T-helper 22 cell (primary cell): ENCODE measurements around the gene STRN.
"Not testable (repeated sequence)": the region's sequence is repeated elsewhere in the genome, so short reads cannot be mapped to it uniquely, and the experiment has no call there.

ENCODE experiments used
- DNase-seq: peaks from one replicate; pipeline ENCODE4 v3.0.0-alpha.2; 2020; ENCODE audit warnings: low read depth

STRN gene

DNA sequence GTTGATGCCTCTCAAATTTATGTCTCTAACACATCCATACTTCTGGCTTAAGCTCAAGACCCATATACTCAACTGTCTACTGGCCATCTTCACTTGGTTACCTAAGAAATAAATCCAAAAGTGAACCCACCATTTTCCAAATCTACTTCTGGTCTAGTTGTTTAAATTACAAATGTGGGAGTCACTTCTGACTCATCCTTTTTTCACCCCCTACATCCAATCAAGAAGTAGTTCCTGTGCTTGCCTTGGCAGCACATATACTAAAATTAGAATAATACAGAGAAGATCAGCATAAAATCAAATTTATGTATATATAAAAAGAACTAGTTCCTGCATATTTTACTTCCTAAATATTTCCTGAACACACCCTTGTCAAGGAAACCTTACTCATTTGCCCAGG, 53.6 kb downstream of the STRN start:
- no peak for DNase-seq

DNA sequence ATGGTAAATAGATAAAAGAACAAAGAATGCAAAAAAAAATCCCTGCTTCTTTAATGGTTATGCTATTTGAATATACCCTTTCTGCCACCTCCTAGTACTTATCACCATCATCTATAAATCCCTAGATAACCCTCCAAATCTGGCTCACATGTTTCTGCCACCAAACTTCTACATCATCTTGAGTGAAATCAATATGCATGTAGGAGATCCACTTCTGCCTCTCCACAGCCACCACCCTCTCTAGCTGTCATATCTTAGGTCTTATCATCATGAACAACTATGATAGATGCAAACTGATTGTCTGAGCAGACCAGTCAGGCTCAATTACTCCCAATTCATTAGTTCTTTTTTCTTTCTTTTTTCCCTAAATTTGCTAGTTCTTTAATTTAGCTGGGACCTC, 55.3 kb downstream of the STRN start:
- no peak for DNase-seq

DNA sequence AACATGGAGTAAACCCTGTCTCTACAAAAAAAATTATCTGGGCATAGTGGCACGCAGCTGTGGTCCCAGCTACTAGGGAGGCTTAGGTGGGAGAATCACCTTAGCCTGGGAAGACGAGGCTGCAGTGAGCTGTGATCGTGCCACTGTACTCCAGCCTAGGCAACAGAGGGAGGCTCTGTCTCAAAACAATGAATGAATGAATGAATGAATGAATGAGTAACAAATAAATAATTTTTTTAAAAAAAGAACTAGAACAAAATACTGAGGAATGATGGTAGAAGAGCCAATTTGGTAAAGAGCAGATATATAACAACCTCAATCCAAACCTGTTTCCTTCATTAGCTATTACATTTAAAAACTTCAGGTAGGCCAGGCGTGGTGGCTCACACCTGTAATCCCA, 60.1 kb downstream of the STRN start:
- DNase-seq: no peak

DNA sequence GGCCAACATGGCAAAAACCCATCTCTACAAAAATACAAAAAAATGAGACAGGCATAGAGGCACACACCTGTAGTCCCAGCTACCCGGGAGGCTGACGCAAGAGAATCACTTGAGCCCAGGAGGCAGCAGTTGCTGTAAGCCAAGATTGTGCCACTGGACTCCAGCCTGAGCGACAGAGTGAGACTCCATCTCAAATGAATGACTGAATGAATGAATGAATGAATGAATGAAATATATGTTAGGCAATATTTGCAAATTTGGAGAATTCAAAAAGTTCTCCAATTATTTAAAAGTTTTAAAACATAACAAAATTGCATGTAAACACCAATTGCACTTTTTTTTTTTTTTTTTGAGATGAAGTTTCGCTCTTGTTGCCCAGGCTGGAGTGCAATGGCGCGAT, 61.7 kb downstream of the STRN start:
- DNase-seq: no peak

DNA sequence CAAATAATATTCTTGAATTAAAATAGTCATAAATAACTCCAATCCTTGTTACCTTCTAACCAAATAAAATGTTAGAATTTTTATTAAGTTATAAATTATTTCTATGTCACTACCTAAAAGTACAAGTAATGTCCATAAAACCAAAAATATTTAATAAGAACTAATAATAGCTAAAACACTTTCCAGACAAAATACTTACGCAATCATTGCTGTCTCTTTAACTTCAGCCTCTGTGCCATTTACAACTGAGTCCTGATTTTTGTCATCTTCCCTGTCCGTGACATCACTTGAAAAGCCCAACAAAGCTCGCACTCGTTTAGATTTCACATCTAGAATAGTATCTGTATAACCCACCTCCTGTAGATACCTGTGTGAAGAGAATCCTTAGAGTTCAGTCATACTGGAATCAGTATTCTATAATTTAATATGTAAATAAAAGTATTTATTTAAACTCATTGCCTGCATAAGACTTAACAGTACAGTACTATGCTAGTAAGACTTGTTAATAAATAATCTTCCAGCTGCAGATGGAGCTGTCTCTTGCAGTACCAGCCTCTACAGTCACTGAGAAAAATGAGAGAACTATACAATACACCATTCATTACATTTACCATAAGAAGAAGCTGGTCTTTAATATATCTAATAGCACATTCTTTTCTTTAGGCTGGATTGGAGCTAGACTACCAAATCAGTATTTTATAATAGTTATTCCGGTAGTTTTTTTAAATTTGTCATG, 63.8 kb downstream of the STRN start:
- no peak for DNase-seq

DNA sequence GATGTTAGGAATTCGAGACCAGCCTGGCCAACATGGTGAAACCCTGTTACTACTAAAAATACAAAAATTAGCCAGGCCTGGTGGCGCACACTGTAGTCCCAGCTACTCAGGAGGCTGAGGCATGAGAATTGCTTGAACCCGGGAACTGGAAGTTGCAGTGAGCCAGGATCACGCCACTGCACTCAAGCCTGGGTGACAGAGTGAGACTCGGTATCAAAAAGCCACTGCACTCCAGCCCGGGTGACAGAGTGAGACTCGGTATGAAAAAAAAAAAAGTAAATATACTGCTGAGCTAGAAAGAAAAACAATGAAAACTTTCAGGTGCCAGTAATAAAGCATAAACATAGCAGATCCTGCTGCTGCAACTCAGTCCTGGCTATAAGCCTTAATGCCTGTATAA, 73.5 kb downstream of the STRN start:
- no peak for DNase-seq

DNA sequence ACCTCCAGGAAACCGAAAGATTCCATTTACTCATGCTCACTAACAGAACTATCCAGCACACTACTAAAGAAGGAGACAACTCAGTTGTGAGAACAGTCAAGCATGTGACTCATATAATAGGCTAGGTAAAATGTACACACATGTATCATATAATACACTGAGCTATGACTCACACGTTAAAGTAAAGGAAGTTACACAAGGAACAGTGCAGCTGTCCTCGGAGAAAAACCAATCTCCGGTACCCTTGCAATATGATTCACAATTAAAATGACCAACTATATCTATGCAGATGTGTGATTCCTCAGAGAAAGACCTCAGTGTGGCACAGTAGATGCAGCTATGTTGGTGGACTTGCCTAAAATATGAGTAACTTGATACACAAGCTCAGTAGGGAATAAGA, 76.5 kb downstream of the STRN start:
- no peak for DNase-seq

DNA sequence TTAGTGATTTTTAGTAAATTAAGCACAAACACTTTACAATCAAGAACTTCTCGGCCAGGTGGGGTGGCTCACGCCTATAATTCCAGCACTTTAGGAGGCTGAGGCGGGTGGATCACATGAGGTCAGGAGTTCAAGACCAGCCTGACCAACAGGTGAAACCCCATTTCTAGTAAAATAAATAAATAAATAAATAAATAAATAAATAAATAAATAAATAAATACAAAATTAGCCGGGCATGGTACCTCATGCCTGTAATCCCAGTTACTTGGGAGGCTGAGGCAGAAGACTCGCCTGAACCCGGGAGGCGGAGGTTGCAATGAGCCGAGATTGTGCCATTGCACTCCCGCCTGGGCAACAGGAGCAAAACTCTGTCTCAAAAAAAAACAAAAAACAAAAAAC, 79.2 kb downstream of the STRN start:
- DNase-seq: not testable (repeated sequence)

DNA sequence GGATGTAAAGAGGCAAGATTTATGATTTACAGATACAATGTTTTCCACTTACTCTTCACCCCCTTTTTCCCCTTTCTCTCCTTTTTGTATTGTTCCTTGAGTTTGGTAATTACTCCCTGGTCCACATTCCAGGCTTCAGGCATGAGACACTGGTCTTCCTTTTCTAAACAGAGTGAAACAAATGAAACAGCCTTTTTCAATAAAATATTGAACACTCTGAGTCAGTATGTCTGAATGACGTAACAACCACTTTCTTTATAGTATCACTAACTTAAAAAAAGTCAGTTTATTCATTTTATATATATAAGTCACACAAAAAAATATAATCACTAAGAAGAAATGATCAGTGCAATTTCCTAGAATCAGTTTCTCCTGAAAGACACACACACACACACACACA, 79.7 kb downstream of the STRN start:
- DNase-seq: no peak

DNA sequence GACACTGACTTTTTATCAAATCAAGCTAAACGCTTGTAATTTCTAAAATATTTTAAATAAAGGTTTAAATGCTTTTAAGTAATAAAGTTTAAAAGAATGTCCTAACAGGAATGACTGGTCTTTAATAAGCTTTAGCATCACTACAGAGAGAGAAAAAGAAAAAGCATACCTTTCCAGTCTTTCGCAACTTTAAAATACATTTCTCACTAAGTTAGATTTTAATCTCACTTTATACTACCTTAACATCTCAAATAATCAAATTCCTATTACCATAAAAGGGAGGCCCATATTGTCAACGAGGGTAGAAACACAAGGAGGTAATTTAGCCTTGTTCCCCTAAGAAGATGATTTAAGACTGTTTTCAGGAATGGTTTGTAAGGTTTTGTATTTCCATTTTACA, 80.7 kb downstream of the STRN start:
- DNase-seq: no peak

DNA sequence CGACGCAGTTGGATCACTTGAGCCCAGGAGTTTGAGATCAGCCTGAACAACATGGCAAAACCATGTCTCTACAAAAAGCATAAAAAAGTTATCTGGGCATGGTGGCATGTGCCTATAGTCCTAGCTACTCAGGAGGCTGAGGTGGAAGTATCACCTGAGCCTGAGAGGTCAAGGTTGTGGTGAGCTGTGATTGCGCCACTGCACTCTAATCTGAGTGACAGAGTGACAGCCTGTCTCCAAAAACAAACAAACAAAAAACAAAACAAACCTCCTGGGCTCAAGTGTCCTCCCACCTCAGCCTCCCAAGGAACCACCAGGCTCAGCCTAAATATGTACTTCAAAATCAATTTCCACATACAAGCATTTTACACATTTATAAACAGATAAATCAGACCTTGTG, 83.8 kb downstream of the STRN start:
- no peak for DNase-seq

DNA sequence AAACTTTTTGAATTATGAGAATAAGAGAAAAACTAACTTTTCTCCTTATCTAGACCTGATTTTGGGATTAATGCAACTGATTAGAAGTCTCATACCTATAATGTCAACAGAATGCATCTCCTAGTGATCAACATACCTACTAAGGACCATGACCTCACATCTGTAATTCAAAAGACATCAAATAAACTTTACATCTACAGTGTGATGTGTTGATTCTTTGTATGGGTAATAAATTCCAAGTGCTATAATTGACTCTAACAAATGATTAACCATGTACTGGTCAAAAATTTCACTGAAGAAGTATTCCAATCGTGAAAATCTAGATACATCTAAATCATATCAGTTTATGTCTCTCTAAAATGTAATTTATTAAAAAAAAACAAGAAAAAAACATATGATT, 84.5 kb downstream of the STRN start:
- DNase-seq: no peak

DNA sequence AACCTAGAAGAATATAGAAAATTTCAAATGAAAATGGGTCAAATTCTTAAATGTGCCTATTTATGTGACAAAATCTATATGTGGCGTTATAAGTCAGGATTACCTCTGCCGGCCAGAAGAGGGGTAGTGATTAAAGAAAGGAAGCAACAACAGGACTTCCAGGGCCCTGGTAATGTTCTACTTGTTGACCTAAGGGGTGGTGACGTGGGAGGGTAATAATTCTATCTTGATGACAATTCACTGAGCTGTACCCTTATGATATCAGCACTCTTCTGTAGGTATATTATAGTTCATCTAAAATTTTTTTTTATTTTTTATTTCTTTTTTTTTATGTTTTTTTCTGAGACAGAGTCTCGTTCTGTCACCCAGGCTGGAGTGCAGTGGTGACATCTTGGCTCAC, 87.9 kb downstream of the STRN start:
- no peak for DNase-seq

DNA sequence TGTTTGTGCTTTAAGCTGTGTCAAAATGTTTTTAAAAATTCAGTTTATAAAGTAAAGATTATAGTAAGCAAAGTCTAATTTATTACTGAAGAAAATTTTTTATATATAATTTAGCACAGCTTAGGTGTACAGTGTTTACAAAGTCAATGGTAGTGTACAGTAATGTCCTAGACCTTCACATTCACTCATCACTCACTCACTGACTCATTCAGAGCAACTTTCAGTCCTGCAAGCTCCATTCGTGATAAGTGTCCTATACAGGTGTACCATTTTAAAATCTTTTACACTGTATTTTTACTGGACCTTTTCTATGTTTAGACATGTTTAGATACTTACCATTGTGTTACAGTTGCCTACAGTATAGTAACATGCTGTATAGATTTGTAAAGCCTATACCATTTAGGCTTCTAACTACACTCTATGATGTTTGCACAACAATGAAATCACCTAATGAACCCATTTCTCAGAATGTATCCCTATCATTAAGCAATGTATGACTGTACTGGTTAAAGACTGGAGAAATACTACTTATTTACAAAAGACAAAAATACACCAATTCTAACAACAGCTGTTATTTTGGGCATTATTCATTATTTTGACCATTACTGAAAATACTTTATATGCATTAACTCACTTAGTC, 95.1 kb downstream of the STRN start:
- DNase-seq: no peak

DNA sequence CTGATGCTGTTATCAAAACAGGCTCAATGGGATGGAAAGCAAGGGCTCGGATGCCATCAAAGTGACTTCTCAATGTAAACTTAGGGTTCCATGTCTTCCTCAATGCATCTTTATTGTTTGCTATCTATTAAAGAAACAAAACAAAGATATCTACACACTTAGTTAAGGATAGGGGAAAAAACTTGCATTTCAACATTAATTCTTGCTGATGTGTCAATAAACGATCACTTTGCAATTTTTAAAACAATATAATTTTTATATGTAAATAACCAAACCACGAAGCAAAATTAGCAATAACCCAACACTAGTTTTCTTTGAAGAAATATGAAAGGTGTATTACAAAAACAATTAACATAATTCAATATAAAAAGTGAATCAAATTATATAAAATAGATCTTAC, 96.7 kb downstream of the STRN start:
- DNase-seq: no peak

DNA sequence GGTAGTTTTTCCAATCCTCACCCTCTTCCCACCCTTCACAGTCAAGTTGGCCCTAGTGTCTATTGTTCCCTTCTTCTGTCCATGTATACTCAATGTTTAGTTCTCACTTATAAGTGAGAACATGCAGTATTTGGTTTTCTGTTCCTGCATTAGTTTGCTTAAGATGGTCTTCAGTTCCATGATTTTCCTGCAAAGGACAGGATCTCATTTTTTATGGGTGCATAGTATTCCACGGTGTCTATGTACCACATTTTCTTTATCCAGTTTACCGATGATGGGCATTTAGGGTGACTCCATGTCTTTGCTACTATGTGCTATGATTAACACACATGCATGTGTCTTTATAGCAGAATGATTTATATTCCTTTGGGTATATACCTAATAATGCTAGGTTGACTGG, 104.4 kb downstream of the STRN start:
- no peak for DNase-seq

DNA sequence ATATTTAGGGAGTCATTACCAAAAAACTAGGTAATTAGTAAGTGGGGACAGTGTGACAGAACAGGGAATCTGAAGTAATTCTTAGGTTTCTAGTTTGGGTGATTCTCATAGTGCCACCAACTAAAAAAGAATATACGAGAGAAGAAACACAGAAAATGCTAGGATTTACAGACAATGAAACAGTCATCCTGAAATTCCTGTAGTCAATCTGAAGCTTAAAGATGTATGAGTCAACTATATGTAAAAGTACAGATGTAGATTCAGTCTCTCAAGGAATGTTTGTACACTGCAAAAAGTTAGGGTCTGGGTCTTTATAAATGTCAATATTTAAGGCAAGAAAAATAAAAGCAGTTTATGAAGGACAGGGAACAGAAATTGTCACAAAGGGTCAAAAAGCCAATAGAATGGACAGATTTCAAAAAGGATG, 107.0 kb downstream of the STRN start:
- no peak for DNase-seq

DNA sequence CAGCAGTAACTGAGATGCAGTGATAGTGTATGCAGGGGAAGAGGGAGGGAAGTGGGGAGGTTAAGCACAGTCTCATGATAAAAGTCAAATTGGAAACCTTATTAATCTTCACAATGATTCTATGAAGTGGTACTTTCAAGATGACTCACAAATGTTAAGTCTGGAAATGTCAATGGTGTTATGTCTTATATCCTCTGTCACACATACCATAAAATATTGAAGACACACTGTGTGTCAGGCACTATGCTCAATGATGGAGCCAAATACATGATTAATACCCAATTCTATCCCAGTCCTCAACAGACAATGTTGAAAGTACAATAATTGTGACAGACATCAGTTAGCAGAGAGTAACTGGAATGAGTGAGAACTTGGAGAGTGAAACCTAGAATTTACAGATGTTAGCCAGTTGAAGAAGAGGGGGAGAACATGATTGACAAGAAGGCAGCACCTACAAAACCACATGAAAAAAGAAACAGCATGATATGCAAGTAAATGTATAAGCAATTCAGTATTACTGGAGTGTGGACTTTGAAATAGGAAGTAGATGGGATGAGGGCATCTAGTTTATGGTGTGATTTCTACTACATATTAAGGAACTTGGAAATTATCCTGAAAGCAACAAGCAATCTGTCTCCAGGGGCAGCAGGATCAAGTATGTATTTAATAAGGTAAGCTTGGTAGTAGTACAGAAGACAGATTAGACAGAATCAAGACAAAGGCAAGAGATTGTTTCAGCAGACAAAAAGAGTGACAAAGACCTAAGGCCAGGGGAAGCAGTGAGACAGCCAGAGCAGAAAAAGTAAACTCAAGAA, 107.6 kb downstream of the STRN start:
- DNase-seq: no peak

DNA sequence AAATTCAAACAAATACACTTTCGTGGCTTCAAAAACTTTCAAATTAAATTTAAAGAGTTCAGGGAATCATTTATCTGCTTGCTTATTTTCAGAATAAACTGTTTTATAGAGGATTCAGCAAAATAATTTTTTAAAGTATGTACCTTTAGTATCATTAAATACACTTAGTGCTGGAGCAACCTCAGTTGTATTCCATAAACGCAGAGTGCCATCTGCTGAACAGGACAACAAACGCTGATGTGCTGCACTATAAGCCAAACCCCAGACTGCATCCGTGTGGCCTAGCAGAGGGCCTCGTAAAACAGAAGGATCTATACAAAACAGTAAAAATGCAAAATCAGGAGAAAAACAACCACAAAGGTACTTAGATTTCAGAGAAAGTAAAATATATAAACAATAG, 108.6 kb downstream of the STRN start:
- no peak for DNase-seq

DNA sequence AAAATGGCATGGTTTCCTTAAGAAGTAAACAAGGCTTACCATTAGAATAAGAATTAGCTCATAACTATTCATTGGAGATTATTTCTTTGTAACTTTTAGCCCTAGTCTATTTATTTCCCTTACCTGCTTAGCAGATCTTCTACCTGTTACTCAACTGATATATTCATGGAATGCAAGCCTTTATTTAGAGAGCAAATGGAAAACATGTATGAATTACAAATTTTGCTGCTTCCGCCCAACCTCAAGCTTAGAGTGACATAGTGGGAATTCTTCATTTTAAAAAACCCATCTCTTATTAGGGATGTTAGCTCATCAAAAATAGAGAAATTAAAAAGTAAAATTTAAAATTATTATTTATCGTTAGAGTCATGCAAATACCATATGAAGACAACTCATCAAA, 110.9 kb downstream of the STRN start:
- DNase-seq: no peak

DNA sequence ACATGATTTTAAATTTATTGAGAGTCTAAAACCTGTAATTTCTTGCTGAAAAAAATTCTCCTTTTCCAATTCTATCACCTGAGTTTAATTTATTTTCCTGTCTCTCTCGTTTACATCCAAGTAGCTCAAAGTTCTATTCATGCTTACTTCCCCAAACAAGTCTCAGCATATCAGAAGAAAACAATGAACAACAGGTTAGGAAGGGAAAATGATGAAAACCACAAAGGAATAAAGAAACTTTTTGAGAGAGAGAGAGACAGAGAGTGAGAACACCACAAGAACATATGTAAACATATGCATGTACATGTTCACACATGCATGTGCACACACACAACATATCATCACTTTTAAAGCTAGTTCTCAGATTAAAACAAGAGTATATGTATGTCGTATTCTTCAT, 112.1 kb downstream of the STRN start:
- no peak for DNase-seq

DNA sequence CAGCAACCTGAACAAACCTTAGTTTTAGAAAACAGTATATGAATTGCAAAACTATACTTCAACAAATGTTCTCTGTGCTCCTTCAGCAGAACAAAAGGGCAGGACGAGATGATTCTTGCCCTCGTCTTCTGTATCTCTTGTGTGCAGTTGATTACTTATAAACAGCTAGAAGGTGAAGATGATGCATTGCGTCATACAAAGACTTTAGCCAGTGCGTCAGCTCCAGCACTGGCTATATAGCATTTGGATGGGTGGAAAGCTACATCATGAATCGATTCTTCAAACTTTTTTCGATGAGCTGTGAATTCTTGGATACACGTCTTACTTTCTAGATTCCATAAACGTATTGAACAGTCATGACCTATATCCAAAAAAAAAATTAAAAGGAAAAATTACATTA, 117.1 kb downstream of the STRN start:
- no peak for DNase-seq

DNA sequence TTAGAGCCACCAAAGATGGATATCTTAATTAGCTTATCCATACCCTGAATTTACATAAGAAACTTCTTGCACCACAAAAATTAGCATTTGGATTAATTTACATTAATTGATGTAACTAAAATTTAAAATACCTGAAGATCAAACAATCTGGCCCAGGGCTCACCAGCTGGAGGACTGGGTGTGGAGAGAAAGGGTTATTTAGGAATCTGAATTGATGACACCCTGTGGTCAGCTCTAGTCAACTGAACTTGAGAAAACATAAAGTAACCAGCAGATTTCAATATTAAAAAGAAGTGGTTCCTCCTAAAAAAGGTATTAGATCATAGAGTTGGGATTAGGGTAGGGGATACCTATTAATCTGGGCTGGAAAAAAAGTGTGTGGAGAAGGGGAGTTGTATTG, 122.5 kb downstream of the STRN start:
- no peak for DNase-seq
